HTERT RPE-1 (cell line): Measurements from ENCODE around the gene RFFL.

ENCODE experiments used
- in situ Hi-C: fragments of 300-500 bp; cut with MboI; formaldehyde crosslinking; loops from 4 replicates; pipeline ENCODE4 v1.14.3; 2020; ENCODE audit warnings: low sequenced_read_pairs

The RFFL gene

DNA sequence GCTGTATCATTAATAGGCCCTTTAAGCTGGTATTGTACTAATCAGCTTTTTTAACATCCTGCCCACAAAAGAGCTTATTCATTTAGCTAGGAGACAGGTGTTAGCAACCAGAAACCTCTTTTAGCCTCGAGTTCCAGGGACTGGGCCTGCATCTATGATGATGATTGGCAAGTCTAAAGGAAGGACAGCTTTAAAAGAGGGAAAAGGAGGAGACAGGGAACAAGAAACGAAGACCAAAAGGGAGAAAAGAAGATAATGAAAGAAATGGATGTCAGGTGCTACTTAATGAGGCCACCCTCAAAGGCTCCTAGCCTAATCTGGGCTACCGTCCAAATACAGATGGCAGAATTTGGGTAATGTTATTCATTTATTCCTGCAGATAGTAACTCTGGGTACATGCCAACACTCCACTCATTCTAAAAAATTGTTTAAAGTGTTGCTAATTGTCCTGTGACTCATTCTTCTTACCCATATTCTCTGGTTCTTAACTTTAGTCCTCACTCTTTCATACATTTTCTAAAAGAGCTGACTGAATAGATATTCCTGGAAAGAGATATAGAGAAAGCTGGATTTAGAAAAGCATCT is 18.7 kb upstream of the RFFL start:
- in situ Hi-C loops = no loop called here

DNA sequence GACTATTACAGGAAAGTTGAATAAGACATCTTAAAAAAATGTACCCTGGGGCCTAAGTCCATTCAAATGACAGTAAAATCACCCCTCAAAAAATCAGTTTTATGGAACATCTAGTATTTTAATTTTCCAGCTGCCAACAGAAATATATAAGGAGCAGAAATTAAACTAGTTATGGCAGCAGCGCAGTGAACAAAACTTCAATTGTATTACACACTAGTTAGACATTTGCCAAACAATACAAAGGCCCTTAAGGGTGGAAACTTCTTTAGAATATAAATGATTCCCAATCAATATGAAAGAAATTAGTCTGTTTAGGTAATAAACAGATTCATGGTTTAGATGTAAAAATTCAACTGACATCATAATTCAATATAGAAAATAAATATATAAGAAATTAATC is 18.1 kb upstream of the RFFL start:
- in situ Hi-C loops = no loop called here

DNA sequence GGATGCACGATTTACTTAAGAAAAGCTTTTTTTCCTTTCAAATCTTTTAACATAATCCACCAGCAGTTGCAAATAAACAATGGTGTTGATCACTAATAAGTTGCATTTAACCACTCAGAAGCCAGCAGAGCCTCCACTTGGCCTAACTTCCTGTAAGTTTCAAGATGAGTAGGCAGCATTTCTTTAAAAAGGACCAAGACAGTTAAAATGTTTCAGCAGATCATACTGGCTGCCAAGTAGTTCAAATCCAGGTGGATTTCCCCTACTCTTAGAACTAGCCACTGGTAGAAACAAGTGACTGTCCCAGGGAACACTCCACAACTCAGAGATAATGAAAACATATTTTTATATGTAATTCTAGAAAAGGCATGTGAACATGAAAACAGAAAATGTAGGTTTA is 17.0 kb upstream of the RFFL start:
- in situ Hi-C loops = no loop called here

DNA sequence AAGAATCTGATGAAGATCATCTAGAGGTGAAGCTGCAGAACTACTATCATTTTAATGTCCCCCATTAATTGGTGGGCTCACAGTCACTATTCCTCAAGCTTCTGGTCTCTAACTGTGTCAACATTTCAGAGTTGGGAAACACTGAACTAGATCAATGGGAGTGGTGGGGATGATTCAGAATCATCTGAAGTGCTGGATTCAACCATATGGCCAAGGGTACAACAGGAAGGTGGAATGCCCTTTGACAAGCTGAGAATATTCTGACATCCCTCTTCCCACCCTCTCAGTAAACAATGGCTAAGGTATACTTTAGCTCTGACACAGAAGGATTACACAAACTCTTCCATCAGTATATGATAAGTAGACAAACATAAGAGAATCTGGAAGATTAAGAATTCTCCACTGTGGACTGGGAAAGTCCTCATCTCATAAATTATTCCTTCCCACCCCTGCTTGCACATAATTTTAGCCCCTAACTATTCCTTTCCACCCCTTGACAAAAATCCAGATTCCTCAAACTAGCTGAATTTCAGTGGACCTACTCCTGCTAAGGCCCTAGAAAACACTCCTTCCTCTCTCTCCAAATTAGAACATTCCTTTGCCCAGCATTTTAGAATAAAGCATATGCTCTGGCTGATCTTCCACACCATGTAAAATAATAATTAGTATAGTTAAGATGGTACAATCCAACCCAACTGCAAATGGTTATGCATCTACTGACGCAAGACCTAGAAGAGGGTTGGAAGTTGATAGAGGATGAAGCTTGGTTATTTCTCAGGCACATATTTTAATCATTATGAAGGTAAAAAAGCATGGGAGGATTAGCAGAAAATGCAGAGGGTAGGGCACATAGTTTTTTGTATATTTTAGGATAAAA is 16.3 kb upstream of the RFFL start:
- in situ Hi-C loops = no loop called here

DNA sequence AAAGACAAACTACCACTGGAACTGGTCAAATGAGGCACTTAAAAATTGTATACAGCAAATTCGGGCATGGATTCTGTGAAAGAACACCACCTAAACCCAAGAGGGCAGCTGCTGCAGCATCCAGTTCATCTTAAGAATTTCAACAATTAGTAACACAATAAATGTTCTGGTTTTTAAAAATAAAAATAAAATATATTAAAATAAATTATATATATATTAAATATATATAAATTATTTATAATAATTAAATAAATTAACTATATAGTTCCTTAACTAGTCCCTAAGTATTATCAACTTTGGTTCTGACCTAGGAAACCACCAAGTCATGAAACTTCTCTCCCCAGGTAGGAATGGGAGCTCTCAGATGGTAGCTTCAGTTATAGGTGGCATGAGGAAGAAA is 13.4 kb upstream of the RFFL start:
- in situ Hi-C loops = no loop called here

DNA sequence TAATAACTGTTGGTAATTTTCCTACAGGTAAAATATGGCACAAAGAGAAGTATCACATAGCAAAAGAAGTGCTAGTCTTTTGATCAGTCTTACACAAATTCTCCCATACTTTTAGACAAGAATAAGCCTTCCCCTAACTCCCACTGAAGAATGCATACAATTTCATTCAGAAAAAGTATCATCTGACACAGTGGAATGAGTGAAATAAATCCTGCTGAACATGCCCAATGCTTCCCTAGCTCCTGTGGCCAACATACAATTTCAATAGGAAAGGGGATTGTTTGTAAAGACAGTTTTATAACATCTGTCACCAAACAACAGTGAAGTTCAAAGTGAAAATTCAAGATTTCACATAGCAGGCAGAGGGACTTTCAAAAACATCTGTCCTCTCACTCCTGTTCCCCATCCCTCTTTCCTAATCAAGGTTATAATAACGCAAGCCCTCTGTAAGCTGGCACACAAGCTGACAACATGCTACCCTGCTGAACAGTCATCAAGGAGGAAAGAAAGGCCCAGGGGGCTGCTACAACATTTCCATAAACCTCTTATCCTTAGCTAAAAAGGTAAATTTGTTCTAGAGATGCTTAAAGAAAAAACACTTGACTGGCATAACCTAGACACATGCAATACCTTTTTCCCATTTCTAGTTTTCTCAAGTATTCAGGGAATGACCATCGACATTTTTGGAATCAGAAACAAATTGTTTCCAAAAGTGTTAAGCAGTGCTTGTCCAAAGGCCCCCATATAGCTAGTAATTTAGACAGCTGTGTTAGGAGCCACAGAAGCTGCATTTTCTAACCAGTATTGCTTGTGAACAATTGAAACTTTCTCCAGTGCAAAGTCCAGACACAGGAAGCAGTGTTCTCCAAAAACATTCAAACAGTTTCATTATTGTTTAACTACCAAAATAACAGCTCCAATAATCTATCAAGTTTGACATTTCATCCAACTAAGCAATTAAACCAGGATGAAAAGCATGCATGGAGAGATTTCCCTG is 11.5 kb upstream of the RFFL start:
- in situ Hi-C loops = no loop called here

DNA sequence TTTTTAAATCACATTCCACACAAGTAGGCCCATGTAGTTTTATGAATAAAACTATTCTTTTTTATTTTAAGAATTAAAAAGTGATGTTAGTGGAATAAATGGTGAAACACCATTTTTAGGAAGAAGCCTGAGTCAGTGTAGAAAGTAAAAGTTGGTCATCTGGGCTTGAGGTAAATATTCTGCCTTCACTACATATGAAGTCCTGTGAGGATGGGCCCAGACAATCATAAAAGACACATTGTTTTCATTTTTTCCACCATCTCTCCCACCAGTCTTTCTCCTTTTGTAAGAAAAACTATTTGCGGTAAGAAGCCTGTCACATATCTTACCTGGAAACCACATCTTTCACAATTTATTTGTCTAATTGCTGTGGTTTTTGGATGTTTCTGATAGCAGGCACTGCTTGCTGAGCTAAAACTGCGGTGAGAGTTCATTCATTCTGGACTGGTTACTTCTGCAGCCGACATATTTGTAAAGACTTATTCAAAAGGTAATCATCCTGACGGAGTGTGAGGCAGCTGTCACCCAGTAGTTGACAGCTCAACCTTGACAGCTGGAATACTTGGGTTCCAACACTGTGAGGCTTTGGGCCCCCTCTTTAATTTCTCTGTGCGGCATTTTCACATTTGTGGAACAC is 10.6 kb upstream of the RFFL start:
- in situ Hi-C loops = no loop called here

DNA sequence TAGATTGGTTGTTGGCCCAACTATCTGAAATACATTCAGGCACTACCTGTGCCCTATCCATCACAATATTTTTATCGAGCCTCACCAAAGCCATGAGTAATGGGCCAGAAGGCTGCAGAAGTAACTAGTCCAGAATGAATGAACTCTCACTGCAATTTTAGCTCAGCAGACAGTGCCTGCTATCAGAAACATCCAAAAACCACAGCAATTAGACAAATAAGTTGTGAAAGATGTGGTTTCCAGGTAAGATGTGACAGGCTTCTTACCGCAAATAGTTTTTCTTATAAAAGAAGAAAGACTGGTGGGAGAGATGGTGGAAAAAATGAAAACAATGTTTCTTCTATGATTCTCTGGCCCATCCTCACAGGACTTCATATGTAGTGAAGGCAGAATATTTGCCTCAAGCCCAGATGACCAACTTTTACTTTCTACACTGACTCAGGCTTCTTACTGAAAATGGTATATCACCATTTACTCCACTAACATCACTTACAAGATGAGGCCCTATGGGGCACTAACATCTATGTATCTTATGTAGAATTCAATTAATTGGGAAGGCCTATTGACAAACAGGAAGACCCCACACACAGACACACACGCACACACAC is 9.8 kb upstream of the RFFL start:
- in situ Hi-C loops = no loop called here

DNA sequence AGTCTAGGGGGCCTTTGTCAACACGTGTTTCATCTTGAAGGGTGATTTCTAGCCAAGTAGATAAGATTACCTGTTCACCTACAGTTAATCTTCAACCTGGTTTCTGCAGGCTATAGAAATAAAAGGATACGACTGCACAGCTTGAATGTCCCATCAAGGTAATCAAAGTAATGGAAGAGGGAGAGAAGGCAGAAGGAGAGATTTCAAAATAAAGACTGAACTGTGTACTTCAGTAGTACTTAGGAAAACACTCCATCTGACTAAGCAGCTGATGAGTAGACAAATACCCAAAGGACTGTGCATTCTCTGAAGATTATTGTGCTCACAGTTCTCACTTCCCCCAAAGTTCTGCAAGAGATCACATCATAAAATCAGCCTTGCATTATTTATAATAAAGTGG is 5.8 kb upstream of the RFFL start:
- in situ Hi-C loops = no loop called here

DNA sequence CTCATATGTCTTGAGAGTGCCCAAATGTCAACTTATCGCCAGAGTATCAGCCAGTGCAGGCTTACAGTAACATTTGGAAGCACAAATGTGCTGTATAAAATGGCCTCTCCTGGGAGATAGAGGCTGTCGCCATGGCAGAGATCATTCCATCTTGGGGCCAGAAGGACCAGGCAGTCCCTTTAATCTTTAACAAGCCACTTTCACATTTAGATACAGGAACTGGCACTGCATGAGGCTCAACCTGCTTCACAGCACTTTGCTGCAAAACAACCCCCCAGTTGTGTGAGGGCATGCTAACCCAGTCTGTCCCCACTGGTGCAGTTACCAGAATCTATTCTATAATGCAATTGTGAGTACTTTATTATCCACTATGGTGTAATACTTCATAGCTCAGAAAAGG is 4.7 kb upstream of the RFFL start:
- in situ Hi-C loops = no loop called here

DNA sequence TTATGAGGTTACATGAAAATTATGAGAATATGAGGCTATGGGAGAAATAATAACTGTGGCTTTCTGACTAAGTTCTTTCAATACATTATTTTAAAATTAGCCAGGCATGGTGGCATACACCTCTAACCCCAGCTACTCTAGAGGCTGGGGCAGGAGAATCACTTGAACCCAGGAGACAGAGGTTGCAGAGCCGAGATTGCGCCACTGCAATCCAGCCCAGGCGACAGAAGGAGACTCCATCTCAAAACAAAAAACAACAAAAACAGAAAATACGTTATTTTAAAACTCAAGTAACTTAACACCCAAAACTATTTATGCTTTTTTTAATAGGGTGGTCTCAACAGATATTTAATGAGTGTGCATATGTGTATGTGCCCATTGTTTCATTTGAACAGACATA is 2.4 kb upstream of the RFFL start:
- in situ Hi-C loops = no loop called here

DNA sequence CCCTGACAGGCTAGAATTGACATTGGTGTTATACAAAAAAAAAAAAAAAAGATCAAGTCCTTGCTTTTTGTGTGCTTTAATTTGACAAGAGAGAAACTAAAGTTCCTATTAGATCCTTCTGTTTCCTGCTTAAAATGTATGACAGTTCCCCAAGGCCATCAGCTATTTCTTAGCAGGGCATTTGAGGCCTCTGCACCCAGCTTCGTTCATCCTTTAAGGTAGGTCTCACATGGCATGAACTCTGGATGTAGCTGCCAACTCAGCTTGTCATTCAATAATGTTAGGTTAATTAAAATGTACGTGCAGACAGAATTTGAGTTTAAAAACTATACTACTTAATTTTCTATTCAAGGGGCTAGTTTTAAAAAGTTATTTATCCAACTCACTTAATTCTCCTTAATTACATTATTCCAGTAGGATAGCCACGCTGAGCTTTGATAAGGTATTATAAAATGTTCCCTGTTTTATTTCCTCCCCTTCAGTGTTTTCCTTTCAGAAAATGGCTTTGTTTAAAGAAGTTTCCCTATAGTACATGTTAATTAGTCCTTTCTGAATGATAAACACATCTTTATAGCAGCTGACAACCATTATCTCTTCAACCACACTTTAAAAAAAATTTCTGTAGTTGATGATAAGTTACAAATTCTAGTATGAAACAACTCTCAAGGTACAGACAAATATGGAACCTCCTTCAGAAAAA is 1.2 kb upstream of the RFFL start:
- in situ Hi-C loops = no loop called here

DNA sequence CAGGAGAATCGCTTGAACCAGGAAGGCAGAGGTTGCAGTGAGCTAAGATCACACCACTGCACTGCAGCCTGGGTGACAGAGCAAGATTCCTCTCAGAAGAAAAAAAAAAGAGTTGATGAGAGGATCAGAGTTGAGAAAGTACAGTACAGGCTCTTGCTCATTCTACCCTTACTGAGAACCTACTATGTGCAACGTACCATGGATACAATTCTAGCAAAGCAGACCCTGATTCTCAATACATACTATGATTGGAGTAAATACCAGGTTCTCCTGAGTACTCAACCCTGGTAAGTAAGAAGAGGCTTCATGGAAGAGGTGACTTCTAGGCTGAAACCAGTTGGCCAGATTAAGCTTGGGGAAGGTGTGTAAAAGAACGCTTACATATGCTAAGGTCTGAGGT is 1.2 kb downstream of the RFFL start:
- in situ Hi-C loops = no loop called here

DNA sequence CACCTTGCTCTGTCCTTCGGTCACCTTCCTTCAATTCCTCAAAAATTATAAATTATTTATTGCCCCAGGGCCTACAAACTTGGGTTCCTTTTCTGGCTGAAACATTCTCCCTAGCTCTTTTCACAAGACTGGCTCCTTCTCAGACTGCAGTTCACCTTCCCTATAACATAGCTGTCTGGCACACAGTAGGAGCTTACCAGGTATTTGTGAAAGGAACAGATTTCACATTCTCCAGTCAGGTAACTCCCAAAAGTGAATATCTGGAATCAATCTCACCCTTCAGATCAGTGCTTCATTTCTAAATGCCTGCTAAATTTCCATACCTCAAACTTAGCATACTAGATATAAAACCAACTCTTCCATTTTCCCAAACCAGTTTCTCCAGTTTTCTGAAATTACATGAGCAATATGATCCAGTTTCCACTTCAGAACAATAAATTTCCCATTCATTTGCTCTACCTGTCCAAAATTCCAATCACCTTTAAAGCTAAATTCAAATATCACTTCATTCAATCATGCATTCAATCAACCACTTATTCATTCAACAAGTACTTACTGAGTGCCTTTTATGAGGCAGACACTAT is 6.1 kb downstream of the RFFL start:
- in situ Hi-C loops = no loop called here

DNA sequence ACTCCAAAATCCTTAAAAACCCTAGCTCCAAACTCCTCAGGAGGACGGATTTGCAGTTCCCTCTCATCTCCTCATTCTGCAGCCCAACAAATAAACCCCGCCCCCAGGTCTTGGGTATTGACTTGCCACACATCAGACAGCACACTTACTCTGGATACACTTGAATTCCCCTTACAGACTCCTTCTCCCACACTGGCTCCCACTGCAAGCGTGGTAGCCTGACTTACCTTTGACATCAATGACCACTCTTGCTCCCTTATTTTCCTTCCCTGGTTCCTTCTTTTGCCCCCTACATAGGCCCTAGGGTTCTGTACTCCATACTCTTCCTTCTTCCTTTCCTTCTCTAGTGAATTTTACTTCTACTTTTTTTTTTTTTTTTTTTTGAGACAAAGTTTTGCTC is 7.5 kb downstream of the RFFL start:
- in situ Hi-C loops = no loop called here

DNA sequence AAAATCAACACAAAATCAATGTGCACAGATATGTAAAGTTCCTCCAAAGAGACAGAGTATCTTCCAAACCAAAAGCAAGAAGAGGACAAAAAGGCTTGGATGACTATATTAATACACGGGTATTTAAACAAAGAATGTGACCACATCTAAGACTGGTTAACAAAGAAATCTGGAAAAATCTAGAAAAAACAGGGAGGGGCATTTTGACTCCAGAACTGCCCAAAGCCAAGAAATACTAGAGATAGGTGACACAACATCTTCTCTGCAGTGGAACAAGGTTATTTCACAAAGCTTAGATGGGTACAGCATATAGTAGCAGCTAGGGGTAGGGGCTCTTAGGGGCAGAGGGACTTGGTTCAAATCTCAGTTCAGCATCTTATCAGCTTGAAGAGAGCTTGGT is 10.3 kb downstream of the RFFL start:
- in situ Hi-C loops = no loop called here

DNA sequence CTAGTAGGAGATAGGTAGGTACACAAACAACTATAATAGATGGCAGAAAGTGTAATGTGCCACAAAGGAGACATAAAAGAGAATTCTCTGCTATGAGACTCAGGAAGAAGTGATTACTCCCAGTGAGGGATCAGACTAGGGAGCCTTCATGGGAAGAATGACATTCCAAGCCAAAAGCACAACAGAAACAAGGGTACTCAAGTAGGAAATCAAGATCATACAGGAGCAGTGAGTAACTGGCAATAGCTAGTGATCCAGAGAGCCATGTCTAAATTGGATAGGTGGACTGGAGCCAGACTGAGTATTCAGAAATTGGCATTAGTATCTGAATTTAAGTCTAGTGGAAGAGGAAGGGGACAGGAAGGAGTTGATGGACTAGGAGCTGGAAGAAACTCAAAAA is 10.7 kb downstream of the RFFL start:
- in situ Hi-C loops = no loop called here

DNA sequence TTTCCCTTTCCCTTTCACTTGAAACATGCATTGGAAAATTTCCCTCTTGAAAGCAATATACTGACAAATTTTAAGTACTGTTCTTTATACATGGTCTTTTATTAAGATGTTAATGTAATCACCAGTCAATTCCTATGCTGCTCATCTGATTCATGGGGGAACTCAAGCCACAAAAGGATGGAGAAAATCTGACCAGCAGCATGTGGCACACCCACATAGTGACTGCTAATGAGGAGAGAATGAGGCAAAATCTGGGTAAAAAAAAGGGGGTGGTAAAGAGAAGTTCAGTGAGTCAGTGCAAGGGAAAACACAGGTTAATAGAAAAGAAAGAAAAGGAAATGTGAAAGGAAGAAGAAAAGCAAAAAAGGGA is 11.3 kb downstream of the RFFL start:
- in situ Hi-C loops = no loop called here

DNA sequence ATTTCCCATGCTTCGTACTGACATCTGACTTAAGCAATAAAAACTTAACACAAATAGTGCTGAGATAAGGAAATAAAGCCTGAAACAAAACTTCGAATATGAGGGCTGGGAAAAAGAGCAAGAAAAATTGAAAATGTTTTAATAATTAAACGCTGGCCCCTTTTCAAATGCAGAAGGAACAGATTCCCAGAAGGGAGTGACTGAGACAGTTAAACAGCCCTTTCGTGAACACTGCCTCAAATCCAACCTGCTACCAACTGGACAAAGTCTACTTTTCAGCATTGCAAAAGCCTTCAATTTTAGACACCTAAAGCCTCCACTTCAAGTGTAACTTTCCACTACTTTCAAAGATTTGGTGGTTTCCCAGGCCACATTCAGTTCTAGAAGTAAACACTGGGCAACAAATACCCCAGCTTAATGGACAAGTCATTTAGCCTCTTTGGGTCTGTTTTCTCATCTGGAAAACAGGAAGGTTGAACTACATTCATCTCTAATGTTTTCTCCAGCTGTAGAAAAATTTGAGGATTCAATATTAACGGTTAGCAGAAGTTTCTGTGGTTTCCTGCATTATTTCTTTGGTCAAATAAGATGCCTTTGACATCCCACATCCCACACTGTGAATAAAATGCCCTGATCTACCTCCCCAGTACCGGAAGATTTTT is 11.8 kb downstream of the RFFL start:
- in situ Hi-C loops = no loop called here
